GM19455 (cell line): Measurements from ENCODE around the gene COMT.

ENCODE experiments used
- ATAC-seq: cut with Tn5 transposase; IDR thresholded peaks from one replicate; pipeline ENCODE4 v1.9.1; 2021; ENCODE audit not compliant: unreplicated experiment

Gene COMT

DNA sequence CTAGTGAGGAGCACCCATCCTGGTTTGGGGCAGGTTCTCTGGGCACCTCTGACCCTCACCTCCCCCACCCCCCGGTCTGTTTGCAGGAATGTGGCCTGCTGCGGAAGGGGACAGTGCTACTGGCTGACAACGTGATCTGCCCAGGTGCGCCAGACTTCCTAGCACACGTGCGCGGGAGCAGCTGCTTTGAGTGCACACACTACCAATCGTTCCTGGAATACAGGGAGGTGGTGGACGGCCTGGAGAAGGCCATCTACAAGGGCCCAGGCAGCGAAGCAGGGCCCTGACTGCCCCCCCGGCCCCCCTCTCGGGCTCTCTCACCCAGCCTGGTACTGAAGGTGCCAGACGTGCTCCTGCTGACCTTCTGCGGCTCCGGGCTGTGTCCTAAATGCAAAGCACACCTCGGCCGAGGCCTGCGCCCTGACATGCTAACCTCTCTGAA, 26.9 kb downstream of the COMT start:
- no peak for ATAC-seq

DNA sequence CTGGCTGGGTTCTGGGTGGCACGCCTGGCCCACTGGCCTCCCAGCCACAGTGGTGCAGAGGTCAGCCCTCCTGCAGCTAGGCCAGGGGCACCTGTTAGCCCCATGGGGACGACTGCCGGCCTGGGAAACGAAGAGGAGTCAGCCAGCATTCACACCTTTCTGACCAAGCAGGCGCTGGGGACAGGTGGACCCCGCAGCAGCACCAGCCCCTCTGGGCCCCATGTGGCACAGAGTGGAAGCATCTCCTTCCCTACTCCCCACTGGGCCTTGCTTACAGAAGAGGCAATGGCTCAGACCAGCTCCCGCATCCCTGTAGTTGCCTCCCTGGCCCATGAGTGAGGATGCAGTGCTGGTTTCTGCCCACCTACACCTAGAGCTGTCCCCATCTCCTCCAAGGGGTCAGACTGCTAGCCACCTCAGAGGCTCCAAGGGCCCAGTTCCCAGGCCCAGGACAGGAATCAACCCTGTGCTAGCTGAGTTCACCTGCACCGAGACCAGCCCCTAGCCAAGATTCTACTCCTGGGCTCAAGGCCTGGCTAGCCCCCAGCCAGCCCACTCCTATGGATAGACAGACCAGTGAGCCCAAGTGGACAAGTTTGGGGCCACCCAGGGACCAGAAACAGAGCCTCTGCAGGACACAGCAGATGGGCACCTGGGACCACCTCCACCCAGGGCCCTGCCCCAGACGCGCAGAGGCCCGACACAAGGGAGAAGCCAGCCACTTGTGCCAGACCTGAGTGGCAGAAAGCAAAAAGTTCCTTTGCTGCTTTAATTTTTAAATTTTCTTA, 27.8 kb downstream of the COMT start:
- ATAC-seq, result no peak

DNA sequence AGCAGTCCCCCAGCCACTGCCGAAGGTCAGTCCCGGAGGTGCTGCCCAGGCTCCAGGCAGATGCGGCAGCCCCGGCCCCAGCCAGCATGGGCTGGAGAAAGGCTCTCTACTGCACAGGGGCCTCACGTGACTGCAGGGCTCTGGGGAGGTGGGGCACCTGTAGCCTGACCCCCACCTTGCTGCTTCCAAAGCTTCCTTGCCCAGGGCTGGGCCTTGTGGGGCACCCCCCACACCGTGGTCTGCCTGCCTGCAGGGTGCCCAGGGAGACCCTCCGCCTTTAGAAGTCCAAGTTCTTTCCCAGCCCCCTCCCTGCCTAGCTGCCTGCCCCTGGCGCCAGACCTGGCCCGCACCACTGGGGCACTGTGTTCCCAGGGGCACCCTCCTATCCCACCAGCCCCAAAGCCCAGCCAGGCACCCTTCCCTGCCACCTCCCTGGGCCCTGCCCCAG, 28.5 kb downstream of the COMT start:
- no peak for ATAC-seq

DNA sequence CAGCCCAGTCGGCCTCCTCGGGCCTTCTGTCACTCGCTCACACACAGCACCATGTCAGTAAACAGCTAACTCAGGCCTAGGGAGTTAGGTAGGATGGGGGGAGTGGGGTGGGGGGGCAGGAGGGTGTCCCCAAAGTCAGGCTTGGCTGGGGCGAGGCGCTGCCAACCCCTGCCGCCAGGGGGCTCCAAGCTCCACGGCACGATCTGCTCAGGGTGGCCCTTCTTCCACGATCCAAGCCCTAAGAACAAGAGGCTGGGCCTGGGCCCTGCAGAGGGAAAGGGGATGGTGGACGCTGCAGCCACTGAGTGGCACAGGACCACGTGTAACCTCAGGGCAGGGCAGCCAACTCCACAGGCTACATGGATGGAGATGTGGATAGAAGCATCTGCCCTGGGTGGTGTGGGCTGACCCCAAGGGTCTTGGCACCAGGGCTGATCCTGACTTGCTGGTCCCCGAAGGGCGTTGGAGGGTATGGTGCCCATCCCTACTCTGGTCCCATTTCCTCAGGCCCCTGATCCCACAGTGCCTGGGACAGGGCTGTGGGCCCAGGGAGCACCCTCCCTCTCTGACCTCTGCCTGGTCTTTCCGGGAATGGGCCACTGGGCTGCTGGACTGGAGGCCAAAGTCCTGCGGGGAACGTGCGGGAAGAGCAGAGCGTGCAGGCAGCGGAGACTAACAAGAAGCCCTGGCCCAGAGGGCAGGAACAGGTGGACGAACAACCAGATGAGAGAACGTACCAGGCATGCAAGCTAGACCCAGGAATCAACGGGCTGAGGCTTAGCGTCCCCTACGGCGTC, 29.1 kb downstream of the COMT start:
- no peak for ATAC-seq

DNA sequence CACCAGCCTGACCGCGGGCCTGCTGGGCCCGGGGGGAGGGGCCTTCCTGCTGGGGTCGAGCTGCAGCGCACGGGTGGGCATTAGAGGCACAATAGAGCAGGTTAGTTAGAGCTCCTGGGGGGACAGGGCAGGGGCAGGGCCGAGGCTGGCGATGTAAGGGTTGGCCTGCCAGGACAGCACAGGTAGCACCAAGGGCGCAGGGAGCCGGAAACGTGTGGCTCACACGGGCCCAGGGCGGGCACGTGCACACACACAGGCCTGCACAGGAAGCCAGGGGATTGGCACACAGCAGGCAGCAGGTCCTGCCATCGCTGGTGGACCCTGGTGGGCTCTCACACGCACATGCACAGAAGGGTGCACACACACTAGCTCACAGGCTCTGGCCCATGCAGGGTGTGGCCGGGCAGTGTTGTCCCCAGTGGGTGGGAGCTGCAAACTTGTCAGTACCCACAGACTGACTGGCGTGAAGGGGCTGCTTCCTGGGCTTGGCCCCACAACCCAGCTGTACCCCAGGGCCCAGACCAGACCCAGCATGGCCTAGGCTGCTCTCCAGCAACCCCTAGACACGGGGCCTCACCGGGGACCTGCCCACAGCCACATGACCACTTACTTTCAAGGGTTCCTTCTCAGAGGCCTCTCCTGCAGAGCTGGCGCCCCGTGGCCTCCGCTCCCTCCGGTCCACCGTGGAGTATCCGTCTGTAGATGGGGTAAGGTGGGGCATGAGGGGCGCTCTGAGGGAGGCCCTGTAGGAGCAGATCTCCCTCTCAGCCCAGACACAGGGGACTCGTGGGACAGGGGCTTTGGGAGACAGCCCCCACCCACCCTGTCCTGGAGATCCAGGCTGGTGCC, 29.9 kb downstream of the COMT start:
- no peak for ATAC-seq

DNA sequence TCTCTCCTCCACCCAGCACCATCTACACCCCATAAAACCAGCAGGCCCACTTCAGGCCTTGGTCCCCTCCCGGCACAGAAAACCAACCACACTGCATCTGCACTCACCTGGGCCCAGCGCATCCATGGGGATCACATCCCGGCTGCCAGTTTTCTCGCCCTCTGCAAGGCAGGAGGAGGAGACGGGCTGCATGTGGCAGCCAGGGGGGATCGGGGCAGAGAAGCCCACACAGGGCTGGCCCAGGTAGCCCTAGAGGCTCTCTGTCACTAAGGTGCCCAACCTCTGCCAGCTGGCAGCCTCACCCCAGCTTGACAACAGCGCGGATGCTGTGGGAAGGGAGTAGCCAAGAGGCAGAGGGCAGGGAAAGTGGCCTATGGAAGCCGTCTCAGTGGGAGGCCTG, 30.7 kb downstream of the COMT start:
- no peak for ATAC-seq

DNA sequence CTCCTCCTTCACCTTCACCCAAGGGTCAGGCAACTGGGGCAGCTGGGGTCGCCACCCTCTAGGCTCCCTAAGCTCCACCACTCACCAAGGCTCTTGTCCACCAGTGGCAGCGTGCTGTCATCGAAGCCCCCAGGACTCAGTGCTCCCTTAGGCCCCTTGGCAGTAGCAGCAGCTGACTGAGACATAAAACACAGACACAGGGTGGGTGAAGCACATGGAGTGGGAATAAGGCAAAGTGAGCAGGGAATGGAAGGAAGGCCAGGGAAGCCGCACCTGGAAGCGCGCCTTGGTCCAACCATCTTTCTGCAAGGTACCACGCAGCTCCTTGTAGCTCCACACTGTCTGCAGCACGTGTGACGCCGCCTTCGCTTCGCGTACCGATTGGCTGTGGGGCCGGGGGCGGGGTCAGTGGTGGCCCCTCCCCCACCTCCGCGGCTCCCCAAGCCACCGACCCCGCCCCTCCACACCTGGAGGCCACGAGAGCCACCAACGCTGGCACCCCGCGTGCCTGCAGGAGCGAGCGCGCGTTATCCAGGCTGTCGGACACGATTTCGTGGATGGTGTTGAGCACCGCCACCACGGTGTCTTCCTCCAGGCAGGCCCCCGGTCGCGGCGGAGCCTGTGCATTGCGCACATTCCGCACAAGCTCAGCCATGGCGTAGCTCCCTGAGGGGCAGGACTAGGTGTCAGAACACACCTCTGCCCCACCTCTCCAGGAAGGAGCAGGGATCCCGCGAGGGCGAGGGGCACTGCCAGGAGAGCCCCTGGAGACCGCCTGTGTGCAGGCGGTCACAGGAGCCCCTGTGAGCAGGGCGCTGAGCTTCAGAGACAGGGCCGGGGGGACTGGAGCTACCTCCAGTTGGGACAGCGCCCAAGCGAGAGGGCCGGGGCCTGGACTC, 31.3 kb downstream of the COMT start:
- no peak for ATAC-seq

DNA sequence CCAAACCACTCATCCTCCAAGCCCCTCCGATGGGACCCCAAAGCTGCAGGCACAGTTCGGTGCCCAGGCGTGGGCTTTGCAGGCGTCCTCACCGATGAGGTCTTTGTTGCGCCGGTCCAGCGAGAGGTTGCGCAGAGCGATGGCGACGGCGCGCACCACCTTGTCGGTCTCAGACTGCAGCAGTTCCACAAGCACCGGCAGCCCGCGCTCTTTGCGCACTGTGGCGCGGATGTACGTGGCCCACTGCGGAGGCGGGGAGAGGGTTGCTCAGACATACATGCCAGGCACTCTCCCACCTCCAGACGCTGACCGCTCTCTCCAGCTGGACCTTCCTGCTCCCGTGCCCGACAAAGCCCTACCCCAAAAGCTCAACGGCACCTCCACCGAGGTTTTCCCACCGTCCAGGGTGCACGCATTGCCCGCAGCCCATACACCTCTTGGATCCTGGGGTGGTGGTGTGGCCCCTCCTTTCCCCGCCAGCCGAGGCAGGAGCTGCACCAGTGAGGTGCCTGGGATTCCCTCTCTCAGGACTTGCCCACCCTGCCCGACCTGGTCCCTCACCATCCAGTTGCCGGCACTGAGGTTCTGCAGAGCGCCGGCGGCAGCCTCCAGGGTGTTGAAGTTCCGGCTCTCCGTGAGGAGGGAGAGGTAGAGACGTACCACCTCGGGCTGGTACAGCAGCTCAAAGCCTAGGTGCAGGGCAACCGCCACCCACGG, 32.1 kb downstream of the COMT start:
- ATAC-seq, result no peak

DNA sequence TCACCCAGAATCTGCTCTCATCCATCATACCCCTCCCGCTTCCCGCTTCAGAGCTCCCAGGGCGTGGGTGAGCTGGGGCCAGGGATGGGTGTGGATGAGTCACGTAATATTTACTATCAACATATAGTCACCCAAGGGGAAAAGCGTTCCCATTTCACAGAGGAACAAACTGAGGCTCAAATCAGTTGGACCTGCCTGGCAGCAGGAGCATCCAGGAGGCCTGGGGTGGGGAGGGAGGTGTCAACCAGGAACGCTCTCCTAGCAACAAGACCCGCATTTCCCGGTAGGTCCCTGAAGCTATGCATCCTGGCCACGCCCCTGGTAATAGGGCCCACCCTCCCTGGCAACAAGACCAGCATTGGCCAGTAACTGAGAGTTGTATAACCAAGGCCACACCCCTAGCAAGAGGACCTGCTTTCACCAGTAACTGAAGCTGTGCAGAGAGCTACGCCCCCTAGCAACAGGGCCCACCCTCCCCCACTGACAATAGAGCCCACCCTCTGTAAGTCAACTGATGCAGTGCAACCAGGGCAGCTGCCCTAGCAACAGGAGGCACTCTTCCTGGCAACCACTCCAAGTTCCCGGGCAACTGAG, 32.8 kb downstream of the COMT start:
- ATAC-seq, result no peak

DNA sequence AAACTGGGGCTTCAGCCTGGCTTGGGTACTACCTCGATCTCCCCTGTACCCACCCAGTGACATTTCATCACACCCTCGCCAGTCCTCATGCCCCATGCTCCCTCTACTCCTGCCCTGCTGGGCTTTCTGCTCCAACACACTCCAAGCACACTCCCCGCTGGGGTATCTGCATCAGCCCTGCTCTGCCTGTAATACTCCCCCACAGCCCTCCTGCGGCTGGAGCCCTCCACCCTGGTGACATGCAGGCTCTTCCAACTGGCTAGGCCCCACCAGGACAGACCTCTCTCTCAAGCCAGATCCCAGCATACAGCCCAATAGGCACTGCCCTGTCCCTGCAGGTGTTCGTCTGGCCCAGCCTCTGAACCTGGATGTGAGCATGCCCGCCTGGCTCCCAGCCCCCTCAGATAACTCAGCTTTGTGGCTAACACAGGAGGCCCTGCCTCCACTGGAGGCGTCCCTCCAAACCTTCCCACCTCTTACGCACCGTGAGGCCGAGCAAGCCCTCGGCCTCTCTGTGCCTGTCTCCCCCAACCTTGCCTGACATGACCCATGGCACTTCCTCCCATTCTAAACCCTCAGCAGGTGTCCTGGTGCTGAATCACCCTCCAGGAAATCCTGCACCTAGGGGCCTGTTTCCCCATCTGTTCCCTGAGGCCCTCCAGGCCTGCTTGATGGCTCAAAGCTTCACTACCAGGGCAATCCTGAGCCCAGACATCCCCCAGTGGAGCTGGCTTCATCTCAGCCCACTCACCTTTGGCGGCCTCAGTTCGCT, 33.5 kb downstream of the COMT start:
- no peak for ATAC-seq

DNA sequence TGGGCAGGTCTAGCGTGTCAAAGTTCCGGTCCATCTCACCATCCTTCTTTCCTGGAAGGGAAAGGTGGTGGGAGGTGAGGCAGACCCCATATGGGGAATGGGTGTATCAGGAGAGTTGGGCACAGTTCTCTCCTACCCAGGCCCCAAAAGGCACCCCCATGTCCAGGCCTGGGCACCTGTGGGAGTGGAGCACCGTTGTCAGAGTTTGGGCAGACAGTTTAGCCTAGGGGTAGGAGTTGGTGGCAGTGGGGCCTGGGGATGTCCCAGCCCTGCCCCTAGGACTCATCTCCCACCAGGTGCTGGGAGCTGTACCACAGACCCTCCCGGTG, 34.1 kb downstream of the COMT start:
- ATAC-seq, result no peak

DNA sequence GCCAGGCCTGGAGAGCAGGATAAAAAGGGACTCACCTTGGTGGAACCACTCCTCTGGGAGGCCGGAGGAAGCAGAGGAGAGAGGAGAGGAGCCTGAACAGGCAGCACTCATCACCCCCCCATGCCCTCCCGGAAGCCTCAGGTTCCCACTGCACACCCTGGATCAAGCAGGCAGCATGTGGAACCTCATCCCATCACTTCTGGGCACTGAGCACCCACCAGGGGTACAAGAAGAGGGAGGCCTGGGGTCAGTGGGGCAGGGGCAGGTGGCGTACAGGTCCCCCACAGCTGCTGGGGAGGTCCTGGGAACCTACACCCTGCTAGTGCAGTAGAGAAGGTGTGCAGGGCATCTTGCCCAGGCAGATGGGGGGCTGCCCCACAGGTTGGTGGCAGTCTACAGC, 35.1 kb downstream of the COMT start:
- ATAC-seq, result no peak

DNA sequence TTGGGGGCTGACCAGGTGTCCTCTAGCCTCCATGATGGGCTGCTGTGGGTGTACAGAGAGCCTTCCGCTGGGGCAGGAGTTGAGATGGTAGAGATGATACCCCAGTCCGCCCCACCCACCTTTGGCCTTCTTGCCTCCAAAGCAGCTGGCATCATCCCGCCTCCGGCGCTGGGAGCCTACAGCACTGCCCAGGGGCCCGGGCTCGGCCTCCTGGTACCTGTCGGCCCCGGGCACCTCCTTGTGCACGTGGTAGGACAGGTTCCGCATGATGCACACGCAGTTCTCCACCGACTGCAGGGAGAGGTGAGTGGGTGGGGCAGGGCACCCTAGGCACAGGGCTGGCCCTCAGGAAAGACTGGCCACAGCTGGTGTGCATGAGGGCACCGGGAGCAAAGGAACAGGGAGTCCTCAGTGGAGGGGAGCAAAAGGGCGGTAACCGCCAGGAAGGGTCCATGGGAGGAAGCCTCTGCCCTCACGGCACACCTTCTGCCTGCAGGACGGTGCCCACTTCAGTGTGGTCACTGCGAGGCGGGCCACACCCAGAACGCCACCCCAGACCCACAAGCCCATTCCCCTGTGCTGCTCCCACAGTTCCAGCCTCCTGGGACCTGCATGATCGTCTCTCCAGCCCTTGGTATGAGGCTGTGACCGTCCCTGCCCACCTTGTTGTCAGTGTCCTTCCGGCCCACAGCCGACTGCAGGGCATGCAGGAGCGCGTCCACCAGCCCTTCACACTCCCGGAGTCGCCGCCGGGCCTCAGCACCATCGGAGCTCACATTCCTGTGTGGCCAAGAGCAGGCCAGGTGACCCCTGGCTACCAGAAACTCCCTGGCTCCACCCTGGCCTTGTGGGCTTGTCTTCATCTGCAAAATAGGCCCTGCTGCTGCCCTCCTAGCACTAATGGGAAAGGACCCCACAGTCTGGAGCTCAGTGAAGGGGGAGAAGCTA, 36.0 kb downstream of the COMT start:
- ATAC-seq, result no peak

DNA sequence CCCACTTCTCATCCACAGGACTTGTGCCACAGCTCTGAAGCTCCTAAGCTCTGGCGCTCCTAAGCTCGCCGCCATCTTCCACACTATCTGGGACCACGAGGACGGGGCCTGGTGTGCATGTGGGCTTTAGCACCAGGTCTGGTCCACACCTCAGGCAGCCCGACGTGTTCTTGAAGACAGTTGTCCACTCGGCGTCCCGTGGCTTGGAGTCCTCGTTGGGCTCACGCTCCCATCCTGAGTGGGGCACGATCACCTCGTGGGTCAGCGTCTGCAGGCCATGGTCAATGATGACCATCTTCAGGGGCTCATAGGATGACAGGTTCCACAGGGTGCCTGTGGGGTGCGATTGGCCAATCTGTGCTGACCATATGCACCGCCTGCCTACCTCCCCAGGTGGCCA, 37.2 kb downstream of the COMT start:
- no peak for ATAC-seq

DNA sequence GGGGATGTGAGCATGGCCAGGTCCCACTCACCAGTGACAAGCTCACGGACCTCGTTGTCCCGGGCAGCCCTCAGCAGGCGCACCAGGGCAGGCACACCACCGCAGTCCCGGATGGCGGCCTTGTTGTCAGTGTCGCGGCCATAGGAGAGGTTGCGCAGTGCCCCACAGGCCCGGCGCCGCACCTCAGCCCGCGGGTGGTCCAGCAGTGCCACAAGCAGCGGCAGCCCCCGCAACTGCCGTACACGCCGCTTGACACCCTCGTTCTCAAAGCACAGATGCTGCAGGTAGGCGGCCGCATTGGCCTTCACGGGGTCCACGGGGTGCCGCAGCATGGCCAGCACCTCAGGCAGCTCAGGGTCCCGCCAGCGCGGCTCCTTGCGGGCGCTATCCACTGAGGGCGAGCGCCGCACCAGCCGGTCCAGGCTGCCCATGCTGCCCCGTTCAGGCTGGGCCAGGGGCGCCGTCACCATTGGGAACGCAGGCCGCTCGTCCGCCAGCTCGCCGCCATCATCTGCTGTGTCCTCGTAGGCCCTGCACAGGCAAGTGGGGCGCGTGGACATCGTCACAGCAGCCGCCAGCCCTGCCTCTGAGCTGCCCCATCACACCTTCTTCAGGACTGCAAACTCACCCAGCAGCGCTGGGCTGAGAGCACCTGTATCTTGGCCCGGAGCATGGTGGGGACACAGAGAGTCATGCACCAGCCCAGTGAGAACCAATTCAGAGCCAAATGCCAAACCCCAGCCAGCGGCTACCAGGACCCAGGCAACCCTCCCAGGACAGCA, 38.3 kb downstream of the COMT start:
- no peak for ATAC-seq

DNA sequence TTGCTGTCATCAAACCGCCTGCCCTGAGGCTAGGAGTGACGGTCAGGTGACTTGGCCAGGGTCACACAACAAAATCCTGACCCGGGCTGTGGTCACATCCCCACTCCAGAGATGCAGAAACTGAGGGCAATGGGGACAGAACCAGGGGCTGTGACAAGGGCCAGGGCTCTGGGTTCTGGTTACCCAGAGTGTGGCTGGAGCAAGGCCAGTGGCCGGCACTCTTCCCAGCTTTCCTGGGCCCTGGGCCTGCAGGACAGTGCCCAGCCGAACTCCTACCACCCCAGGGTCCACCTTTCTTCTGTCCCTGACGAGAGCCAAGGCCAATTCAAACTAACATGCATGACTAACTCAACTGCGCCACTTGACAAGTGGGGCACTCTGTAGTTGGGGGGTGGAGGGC, 39.2 kb downstream of the COMT start:
- no peak for ATAC-seq
